CD4-positive, alpha-beta T cell treated with Interleukin-1 beta for 1 hour (primary cell): ENCODE data around the gene SLC29A1.

Experiments used
- DNase-seq, 2 donors: peaks; one replicate each; pipeline ENCODE4 v3.0.0-alpha.2; 2020 to 2022

Gene SLC29A1

GRCh38 chr6:44256775-44257024 lies 33.3 kb downstream of the SLC29A1 start:
- DNase-seq: no peak

- peak; percentile 78 to 81 for DNase-seq
Measured at GRCh38 chr6:44257025-44257752, 33.8 kb downstream of the SLC29A1 start, which contains the start of gene SLC35B2. SLC35B2 (minus strand) TSS chr6:44257528; CDS start chr6:44257410, 118 bp downstream.

DNA sequence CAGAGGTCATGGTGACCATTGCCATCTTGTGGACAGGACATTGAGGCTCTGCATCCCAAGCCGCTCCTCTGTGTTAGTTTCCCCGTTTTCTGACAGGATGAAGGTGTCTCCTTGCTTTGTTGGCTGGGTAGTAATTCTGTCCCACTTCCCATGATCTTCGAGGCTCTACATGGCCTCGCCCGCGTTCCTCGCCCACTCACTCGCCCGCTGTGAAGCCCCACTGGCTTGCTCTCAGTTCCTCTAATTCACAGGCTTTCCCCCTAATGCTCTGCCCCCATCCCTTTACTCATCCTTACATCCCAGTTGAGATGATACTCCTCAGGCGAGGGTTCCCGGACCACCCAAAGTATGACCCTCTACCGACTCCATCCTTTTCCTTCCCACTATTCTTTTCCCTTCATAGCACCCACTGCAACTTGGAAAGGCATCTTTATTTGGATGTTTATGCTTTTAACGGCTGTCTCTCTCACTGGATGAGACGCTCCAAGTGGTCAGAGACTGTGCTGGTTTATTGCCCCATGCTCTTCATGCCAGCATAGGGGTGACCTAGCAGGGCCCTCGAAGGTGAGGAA lies 34.4 kb downstream of the SLC29A1 start:
- DNase-seq: no peak

- DNase-seq: no peak
Measured at GRCh38 chr6:44258325-44258863, 35.0 kb downstream of the SLC29A1 start.

- DNase-seq: no peak
Measured at GRCh38 chr6:44258921-44259320, 35.5 kb downstream of the SLC29A1 start.

GRCh38 chr6:44260011-44260410 lies 36.6 kb downstream of the SLC29A1 start:
- no peak for DNase-seq

DNA sequence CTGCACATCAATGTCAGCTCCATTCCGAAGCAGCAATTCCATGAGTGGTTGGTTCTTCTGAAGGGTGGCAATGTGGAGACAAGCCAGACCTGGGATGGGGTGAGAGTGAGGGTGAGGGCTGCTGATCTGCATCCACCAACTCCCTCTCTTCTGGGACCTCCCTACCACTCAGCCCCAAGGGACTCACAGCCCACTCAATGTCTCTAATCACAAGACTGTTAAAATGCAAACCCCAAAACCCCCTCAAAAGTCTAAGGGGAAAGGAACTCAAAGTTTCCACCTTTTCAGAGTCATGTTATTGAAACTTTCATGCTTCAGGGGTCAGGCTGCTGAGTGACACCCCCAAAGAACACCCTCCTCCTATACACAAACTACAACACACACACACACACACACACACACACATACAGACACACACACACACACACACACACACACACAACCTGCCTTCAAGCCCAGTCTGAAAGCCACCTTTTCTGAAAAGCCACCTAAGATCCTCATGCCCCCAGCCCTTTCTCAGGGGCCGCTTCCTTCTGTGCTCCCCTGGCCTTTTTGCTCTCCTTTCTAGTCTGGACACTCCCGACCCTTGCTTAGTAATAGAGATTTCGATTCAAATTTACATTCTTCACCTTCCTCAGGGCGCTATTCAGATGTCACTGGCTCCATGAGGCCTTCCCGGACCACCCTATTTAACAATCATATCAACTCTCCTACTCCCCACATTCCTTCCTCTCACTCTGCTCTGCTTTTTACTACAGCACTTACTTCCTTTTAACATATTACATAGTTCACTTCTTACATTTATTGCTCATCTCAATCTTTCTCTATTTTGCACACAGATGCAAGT lies 37.3 kb downstream of the SLC29A1 start:
- no peak for DNase-seq

DNA sequence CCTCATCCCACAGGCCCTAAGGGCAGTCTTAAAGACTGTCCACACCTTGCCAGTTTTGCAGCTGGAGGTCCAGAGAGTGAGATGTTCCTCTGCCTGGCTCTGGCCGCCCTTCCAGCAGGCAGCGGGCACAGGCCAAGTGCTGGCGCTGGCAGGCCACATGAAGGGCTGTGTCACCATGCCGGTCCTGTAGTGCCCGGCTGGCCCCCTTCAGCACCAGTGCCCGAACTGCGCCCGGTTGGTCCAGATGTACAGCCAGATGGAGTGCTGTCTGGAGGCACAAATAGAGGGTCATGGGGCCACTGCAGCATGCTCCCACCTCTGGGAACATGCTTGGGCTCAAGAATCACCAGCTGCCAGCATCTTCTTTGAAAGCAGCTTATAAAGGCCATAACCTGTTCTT lies 38.2 kb downstream of the SLC29A1 start:
- no peak for DNase-seq

GRCh38 chr6:44262467-44263353 lies 39.3 kb downstream of the SLC29A1 start:
- peak in 1 of 2 donors; percentile 22 for DNase-seq

DNA sequence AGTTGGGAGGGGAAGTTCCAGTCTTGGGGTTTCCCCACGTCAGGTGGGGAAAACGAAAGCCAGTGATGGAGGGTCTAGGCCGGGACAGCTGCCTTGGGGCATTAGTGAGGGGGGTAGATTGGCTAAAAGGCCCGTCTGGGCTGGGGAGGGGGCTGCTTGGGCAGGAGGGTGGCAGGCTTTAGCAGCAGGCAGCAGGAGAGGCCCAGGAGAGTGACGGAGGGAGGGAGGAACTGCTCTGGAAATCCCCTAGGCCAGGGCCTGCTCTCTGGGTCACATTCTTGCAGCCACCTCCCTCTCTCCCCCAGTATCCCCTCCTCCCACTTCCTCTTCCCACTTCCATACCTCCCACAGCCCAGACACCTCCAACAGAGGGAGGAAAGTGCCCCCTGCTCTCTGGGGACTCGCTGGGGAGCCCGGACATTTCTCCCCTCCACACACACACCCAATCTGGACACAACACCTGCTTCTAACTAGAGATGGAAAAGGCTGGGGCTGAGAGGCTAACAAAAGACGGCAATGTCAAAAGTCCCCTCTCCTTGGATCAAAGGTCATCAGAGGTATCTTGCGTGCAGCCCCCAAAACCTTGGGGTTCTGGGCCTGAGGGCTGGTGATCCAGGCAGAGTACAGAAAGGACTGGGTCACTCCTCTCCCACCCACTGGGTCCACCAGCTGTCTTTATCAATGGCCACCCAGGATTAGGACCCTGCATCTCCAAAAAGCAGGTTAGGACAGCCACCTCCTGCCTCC lies 40.1 kb downstream of the SLC29A1 start:
- DNase-seq: peak; percentile 75 to 81

GRCh38 chr6:44264154-44265006 lies 41.0 kb downstream of the SLC29A1 start:
- peak; percentile 62 to 86 for DNase-seq

DNA sequence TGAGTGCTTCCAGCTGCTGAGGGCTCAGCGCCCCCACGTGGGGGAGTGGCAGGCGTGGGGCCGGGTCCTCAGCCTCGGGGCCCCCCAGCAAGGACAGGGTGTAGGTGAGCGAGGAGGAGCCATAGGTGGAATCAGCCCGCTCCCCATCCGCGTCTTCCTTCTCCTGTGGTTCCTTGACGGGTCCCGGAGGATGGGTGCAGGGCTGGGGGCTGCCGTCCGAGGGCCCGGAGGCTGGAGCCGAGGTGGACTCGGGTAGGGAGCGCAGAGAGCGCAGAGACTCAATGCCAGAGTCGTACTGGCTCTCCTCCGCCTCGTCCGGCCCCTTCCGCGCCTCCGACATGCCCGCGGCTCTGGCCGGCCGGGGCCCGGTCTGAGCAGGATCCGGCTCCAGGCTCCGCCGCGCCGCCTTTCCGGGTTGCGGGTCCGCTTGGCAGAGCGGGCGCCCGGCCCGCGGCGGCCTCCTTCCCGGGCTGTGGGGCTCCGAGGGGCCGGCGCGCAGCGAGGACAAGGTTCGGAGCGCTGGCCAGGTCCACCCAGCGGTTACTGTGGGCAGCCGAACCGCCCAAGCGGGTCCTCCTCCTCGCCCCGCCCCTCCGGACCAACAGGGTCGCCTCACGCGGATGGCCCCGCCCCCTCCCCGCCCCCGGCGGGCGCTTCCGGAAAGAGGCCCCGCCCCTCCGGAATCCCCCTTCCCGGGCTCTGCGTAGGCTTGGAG lies 41.8 kb downstream of the SLC29A1 start, which contains the start of gene NFKBIE:
Gene NFKBIE, minus strand, starts transcription at position 545 of the 715 bp plus-strand sequence. Its CDS starts 205 bp downstream, at position 340.
- peak; percentile 96 for DNase-seq

DNA sequence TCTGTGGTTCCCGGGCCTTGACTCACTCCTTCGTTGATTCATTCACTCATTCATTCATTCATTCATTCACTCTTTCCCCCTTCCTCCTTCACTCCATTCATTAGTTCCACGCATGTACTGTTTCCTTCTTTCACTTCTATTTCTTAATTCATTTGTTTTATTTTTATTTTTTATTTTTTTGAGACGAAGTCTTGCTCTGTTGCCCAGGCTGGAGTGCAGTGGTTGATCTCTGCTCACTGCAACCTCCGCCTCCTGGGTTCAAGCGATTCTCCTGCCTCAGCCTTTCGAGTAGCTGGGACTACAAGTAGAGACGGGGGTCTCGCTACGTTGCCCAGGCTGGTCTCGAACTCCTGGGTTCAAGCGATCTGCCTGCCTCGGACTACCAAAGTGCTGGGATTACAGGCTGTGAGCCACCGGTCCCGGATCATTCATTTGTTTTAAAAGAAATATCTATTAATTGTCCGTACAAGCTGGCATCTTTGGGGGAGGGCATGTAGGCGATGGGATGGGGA lies 42.4 kb downstream of the SLC29A1 start:
- DNase-seq: no peak

DNA sequence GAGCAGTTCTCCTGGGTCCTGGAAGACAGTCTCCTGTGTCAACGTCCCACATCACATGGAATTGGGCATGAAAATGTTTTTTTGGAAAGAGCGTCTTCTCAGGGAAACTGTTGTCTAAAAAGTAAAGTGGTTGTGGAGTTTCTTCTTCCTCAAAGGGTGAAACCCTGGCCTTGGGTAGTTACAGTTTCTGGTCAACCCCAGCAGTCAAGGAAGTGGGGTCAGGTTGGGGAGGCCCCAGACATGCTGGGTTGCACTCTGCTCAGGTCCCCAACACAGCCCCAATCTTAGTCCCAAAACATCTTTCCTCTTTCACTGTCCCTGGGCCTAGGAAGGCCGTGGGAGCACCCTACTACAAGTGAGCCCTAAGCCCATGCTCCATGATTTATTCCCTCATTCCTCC lies 43.0 kb downstream of the SLC29A1 start:
- no peak for DNase-seq

DNA sequence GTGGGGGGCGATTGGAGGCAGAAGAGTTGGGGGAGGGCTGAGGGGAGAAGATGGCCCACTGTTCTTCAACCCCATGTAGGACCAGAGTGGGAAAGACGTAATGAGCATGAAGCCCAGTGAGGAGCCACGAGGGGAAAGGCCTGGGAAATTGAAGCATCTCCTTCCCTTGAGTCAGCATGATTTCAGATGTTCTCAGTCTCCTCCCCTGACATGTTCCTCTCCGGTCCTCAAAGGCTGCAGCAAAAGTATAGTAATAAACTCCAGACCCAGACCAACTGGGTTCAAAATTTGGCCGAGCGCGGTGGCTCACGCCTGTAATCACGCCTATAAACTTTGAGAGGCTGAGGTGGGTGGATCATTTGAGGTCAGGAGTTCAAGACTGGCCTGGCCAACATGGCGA lies 43.9 kb downstream of the SLC29A1 start:
- no peak for DNase-seq

DNA sequence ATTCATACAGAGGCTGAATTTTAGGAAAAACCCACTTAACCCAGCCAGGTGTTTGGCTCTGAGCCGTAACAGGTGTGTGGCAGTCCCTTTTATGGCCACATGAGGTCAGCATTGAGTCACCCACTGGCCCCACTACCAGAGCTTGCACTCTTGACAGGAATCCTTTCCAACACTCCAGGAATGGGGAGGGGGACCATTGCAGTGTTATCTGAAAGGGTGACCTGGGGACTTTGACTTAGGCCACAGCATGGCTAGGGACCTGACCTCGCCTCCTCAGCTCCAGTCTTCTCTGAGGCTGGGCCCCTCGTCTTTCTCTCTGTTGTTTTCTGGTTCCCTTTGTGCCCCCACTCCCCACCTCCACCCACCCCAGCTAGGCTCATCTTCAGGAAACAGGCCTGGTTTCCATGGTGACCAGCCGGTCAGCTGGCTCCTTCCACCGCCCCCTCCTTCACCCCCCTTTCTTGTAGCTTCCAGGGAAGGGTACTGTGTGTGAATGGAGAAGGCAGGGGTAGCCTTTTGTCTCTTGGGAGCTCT lies 44.8 kb downstream of the SLC29A1 start:
- DNase-seq: peak; percentile 58 to 73

DNA sequence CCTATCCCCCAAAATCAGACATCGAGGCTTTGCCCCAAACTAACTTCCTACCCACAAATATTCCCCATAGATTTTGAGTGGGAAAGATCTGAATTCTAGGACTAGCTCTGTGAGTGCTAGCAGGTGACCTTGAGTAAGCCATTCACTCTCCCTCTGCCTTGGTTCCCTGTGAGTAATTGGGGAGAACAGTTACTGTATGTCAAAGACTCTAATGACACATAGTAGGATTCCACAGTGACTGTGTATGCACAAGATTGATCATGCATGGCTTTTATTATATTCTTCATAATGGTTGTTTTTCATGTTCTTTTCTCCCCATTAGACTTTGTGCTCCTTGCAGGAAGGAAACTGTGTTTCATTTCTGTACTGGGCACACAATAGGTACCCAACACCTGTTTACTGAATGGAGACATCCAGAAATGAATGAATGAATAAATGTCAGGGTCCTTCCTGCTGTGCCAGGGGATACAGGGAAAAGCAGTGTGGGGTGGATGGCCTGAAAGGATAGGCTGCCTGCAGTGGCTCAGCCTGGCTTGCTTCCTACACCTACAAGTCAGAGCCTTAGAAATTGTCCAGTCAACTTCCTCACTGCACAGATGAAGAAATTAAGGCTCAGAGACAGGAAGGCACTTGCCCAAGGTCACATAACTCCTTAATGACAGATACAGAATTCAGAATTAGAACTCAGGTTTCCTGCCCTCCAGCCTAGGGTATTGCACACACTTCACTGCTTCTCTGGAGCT lies 46.0 kb downstream of the SLC29A1 start:
- DNase-seq: no peak

DNA sequence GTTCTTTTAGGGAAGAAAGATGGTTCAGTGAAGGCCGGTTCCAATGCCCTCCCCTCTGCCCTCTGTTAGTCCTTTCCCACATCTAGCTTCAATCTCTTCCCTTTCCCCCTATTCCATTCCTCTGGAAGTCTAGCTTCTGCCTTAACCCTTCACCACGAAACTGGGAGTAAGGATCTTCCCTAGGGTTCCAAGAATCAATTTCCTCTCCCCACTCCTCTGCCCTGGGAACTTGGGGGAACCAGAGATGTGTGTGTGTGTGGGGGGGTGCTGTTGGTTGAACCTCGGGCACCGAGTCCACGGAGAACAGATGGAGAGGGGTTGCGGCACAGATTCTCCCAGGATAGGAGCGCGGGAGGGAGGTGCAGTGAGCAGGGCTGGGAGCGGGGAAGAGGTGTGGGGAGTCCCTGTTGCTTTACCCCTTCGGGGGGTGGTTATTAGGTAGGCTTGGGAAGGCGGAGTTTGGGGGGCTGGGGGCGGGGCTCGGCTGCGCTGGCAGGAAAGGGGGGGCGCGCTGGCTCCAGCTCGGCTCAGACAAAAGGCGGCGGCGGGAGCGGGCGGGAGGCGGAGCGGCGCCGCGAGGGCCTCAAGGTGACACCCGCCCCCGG lies 46.6 kb downstream of the SLC29A1 start, which contains the start of gene TMEM151B:
Gene TMEM151B, plus strand, starts transcription at position 530 of the 605 bp plus-strand sequence. CDS start 293 bp downstream, outside the sequence.
- peak in 1 of 2 donors; percentile 26 for DNase-seq
